Measurements from ENCODE around the gene HDAC9.

The HDAC9 gene

DNA sequence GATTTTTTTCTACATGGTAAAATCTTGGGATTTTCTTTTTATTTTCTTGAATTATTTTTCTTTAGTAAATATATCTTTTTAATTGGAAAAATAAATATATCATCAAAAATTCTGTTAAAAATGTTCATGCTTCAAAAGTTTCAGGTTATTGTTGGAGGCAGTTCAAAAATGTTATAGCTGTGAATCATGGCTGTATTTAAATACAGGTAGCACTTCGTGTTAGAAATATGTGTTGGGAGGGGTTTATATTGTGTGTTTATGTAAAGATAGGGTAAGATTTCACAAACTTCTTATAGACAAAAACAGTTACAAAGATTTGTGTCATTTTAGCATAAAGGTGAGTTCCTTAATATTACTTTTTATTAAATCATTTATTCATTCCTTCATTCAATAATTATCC is 60.4 kb downstream of the HDAC9 start:
- no peak for DNase-seq (ENCODE audit: low read depth)
- TF ChIP-seq, protein P1, sequence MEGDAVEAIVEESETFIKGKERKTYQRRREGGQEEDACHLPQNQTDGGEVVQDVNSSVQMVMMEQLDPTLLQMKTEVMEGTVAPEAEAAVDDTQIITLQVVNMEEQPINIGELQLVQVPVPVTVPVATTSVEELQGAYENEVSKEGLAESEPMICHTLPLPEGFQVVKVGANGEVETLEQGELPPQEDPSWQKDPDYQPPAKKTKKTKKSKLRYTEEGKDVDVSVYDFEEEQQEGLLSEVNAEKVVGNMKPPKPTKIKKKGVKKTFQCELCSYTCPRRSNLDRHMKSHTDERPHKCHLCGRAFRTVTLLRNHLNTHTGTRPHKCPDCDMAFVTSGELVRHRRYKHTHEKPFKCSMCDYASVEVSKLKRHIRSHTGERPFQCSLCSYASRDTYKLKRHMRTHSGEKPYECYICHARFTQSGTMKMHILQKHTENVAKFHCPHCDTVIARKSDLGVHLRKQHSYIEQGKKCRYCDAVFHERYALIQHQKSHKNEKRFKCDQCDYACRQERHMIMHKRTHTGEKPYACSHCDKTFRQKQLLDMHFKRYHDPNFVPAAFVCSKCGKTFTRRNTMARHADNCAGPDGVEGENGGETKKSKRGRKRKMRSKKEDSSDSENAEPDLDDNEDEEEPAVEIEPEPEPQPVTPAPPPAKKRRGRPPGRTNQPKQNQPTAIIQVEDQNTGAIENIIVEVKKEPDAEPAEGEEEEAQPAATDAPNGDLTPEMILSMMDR (conservative IDR thresholded peaks at IDR 0.05; ENCODE audit: control insufficient read depth, insufficient read depth, low read depth, low read length), result no peak
- H3K4me3 ChIP-seq (ENCODE audit: control insufficient read depth, low read depth, low read length), result no peak overlapping the region

DNA sequence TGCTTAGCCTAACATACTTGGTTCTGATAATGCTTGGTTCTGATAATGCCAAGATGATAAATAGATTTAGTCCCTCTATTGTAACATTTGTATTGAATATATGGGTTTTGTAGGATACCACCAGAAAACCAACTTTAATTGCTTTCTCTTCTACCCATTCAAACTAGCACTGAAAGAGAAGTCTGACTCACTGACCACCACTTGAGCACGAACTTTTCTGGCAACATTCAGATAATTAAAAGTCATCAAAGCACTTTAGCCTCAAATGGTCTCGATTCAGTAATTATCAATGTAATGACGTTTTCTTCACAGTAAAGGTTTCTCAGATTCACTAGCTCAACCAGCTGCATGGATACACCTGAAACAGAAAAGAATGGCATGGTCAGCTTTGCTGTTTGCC is 63.0 kb downstream of the HDAC9 start:
- TF ChIP-seq, protein P1 (conservative IDR thresholded peaks at IDR 0.05; ENCODE audit: control insufficient read depth, insufficient read depth, low read depth, low read length), result no peak

DNA sequence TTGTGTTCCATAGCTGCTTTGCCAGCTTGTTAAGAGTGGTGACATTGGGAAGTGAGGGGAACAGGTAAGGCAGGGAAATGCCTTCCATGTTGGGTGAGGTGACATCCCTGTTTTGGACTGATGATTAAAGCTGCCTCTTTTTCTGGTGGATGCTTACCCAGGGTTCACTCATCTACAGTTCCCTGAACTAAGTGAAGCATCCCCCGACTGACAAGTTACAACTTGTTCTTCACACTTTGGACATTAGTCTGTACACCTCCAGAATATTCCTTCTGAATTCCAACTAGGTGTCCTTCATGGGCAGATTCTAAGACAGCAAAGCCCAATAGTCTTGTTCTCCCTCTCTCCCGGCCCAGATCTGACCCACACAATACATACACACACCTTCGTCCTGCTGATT is 63.4 kb downstream of the HDAC9 start:
- TF ChIP-seq, protein P1 (conservative IDR thresholded peaks at IDR 0.05; ENCODE audit: control insufficient read depth, insufficient read depth, low read depth, low read length), result no peak
- no peak overlapping the region for H3K4me3 ChIP-seq (ENCODE audit: control insufficient read depth, low read depth, low read length)
- no peak for DNase-seq (ENCODE audit: low read depth)

More for the DNA sequence above, 63.0 kb downstream of the HDAC9 start:
- no peak overlapping the region for H3K4me3 ChIP-seq (ENCODE audit: control insufficient read depth, low read depth, low read length)
- peak; percentile 2 for DNase-seq (ENCODE audit: low read depth)

DNA sequence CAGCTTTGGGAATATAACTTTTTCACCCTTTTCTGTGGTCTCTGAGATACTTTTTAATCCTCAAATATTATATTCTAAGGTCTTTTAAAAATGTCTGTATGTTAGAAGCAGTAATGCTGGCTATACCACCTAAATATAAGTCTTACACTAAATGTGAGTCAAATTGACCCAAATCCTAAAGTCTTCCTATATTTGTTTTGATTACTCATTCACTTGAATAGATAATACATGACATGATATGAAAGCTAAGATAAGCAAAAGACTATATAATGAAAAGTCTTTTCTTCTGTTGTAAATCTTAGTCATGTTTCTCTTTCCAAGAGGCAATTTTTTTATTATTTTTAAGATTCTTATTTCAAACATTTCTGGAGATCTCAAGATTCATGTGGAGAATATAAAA is 64.2 kb downstream of the HDAC9 start:
- TF ChIP-seq, protein P1 (conservative IDR thresholded peaks at IDR 0.05; ENCODE audit: control insufficient read depth, insufficient read depth, low read depth, low read length), result no peak
- no peak overlapping the region for H3K4me3 ChIP-seq (ENCODE audit: control insufficient read depth, low read depth, low read length)
- no peak for DNase-seq (ENCODE audit: low read depth)

DNA sequence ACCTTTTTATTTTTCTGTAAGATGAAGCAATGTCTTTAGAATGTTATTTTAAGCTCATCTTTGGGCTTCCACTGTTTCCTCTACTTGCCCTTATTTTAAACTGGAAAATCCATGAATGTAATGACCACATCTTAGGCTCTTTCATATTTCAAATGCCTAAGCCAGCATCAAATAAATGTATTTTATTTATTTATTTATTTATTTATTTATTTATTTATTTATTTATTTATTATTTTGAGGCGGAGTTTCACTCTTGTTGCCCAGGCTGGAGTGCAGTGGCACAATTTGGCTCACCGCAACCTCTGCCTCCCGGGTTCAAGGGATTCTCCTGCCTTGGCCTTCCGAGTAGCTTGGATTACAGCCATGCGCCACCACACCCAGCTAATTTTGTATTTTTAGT is 69.2 kb downstream of the HDAC9 start:
- H3K4me3 ChIP-seq (ENCODE audit: control insufficient read depth, low read depth, low read length), result no peak overlapping the region
- TF ChIP-seq, protein P1 (conservative IDR thresholded peaks at IDR 0.05; ENCODE audit: control insufficient read depth, insufficient read depth, low read depth, low read length), result no peak
- DNase-seq (ENCODE audit: low read depth), result no peak

DNA sequence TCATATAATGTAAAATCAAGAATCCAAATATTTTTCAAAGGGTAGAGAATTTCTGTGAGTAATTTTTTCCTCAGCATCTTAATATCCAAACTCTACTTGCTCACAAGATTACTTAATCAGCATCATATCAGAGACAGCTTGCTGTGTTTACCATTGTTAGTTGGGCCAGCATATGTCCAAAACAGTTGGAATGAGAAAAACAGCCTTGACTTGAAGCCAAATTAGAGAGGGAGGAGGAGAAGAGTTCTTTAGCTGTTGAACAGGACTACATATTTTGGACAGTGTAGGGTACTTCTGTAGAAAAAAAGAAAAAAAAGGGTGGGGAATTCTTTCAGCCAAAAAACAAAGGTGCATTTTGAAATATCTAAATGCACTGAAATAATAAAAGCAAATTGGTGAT is 69.8 kb downstream of the HDAC9 start:
- H3K4me3 ChIP-seq (ENCODE audit: control insufficient read depth, low read depth, low read length), result no peak overlapping the region
- no peak for DNase-seq (ENCODE audit: low read depth)
- TF ChIP-seq, protein P1 (conservative IDR thresholded peaks at IDR 0.05; ENCODE audit: control insufficient read depth, insufficient read depth, low read depth, low read length), result no peak

DNA sequence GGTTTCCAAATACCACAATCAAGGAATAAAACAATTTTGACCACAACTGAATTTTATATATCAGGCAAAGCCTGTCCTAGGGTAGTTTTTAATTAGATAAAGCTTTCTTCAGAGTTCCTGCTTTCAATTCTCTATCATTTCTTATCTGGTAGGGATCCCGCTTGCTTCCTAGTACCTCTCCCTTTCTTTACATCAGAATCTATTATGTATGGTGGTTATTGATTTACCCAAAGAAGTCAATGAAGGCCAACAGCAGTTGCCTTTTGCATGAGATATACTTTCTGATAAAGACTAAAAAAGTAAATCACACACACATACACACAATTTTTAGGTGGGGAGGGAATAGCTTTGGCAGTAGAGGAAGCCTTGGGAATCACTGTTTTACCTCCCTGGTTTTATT is 70.7 kb downstream of the HDAC9 start:
- DNase-seq (ENCODE audit: low read depth), result no peak
- TF ChIP-seq, protein P1 (conservative IDR thresholded peaks at IDR 0.05; ENCODE audit: control insufficient read depth, insufficient read depth, low read depth, low read length), result no peak
- no peak overlapping the region for H3K4me3 ChIP-seq (ENCODE audit: control insufficient read depth, low read depth, low read length)

Measured in fibroblast of mammary gland (primary cell).